Duodenal mucosa (tissue), 2 donors: ENCODE measurements around the gene SCGB3A1.

Experiments
- H3K27ac ChIP-seq: one replicate; pipeline ENCODE4 v1.7.0; 2013; ENCODE audit warnings: low read depth, low read length
- H3K27me3 ChIP-seq, 2 donors: one replicate each; pipeline ENCODE4 v1.7.0; 2013; ENCODE audit warnings: low read length in 2 of 2, control low read depth in 1 of 2; ENCODE audit not compliant: insufficient read depth in 2 of 2, control insufficient read depth in 1 of 2
- H3K36me3 ChIP-seq, 2 donors: one replicate each; pipeline ENCODE4 v1.7.0; 2013; ENCODE audit warnings: low read length in 2 of 2, control low read depth in 1 of 2; ENCODE audit not compliant: insufficient read depth in 2 of 2, control insufficient read depth in 1 of 2
- H3K4me1 ChIP-seq, 2 donors: one replicate each; pipeline ENCODE4 v1.7.0; 2013; ENCODE audit warnings: low read length in 2 of 2, control low read depth in 1 of 2; ENCODE audit not compliant: insufficient read depth in 2 of 2, control insufficient read depth in 1 of 2
- H3K4me3 ChIP-seq, 2 donors: one replicate each; pipeline ENCODE4 v1.7.0; 2013; ENCODE audit warnings: low read length in 2 of 2, low read depth in 1 of 2
- H3K9ac ChIP-seq, 2 donors: one replicate each; pipeline ENCODE4 v1.7.0; 2013; ENCODE audit warnings: low read length in 2 of 2, low read depth in 1 of 2
- H3K9me3 ChIP-seq, 2 donors: one replicate each; pipeline ENCODE4 v1.7.0; 2013; ENCODE audit warnings: low read length in 2 of 2, control low read depth in 1 of 2; ENCODE audit not compliant: control insufficient read depth in 1 of 2

SCGB3A1 gene

DNA sequence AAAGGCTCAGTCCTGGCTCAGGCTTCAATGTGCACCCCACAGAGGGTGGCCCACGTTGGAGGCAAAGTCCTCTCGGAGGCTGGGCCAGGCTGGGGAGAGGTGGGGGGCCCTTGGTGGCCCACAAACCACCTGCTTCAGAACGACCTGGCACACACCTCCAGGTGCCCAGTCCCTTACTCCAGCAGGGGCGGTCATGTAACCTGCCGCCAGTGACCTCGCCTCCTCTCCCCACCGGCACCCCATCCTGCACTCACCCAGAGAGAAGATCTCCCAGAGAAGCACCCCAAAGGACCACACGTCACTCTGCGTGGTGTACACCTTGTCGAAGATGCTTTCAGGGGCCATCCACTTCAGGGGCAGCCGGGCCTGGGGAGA is 22.5 kb upstream of the SCGB3A1 start:
- Histone ChIP-seq H3K27me3 (no peaks in the 10 kb centered on the region), H3K27ac (no peak overlapping the region), H3K9ac (no peak overlapping the region), H3K4me1 (no peaks in the 10 kb centered on the region), H3K4me3 (no peak overlapping the region), H3K9me3 (no peaks in the 10 kb centered on the region), H3K36me3 (no peaks in the 10 kb centered on the region)

DNA sequence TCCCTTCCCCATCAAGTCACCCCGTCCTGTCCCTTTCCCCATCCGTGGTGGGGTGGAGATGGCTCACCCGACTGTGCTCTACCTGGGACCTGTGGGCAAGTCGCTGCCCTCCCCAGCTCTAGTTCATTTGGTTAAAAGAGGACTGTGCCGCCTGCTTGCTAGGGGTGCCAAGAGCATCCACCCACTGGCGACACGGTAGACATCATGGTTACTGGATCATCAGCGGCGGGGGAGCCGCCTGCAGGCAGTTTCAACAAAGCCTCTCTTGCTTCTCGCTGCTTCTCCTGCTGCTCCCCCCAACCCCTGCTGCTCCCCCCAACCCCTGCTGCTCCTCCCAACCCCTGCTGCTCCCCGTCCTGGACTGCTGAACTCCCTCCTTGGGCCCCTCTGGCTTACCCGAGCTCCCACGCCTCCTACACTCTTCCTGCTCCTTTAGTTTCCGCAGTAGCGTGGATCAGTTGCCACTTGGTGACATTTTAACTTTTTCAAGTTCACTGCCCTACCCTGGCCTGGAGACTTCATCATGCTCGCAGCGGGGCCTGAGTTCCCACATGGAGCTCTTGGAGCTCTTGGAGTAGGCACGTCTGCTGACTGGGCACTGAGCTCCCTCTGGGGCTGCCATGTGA is 22.0 kb upstream of the SCGB3A1 start:
- Histone ChIP-seq H3K4me3 (no peak overlapping the region), H3K9ac (no peak overlapping the region)

DNA sequence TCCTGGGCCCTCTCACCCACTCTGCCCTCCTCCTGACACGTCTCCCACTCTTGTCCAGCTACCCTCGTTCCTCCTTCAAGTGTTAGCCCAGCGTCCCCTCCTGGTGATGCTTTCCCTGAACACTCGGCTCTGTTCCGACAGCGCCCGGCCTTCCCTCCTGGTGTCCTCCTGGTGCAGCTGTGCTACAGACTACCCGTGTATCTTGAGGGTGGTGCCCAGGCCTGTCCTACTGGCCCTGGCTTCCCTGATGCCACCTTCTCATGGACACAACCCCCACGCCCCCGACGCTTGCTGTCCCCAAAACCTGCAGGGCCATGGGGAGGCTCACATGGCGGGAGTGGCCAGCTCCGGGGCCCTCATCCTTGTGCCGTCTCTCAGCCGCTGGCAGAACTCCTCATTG is 21.4 kb upstream of the SCGB3A1 start:
- no peak overlapping the region for H3K4me3 ChIP-seq
- H3K27ac ChIP-seq = no peak overlapping the region
- H3K9me3 ChIP-seq = no peaks in the 10 kb centered on the region
- no peaks in the 10 kb centered on the region for H3K4me1 ChIP-seq
- H3K27me3 ChIP-seq = no peaks in the 10 kb centered on the region
- H3K36me3 ChIP-seq = no peaks in the 10 kb centered on the region
- no peak overlapping the region for H3K9ac ChIP-seq

More for the DNA sequence above, 22.0 kb upstream of the SCGB3A1 start:
- H3K4me1 ChIP-seq = no peaks in the 10 kb centered on the region
- no peaks in the 10 kb centered on the region for H3K36me3 ChIP-seq
- H3K27me3 ChIP-seq = no peaks in the 10 kb centered on the region
- H3K9me3 ChIP-seq = no peaks in the 10 kb centered on the region
- no peak overlapping the region for H3K27ac ChIP-seq

DNA sequence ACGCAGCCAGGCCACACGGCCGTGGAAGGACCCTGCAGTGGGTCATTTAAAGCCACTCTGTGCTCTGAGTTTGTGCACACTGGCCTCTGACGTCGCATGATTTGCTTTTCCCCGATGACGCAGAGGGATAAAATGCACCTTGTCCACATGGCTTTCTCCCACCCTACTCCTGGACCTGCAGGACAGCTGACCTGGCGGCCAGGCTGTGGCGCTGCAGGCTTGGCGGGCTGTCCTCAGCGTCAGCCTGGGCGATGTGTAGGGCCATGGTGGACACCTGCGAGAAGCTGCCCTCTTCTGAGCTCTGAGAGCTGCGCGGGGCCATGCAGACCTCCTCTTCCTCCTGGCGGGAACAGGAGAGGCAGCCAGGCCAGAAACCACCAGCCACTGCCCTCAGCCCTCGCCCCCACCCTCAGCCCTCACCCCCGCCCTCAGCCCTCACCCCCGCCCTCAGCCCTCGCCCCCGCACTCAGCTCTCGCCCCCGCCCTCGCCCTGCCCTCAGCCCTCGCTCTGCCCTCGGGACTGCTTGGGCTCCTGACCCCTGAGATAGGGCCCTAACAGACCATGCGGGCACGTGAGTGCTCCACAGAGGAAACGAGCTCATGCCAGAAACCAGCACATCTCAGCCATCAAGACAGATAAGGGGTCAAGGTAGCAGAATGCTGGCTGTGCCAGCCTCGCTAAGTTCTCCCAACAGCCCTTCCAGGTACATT is 20.0 kb upstream of the SCGB3A1 start:
- H3K27me3 ChIP-seq = no peaks in the 10 kb centered on the region
- no peak overlapping the region for H3K27ac ChIP-seq
- no peaks in the 10 kb centered on the region for H3K9me3 ChIP-seq
- H3K36me3 ChIP-seq = no peaks in the 10 kb centered on the region
- H3K9ac ChIP-seq = no peak overlapping the region
- H3K4me3 ChIP-seq = no peak overlapping the region
- no peaks in the 10 kb centered on the region for H3K4me1 ChIP-seq

DNA sequence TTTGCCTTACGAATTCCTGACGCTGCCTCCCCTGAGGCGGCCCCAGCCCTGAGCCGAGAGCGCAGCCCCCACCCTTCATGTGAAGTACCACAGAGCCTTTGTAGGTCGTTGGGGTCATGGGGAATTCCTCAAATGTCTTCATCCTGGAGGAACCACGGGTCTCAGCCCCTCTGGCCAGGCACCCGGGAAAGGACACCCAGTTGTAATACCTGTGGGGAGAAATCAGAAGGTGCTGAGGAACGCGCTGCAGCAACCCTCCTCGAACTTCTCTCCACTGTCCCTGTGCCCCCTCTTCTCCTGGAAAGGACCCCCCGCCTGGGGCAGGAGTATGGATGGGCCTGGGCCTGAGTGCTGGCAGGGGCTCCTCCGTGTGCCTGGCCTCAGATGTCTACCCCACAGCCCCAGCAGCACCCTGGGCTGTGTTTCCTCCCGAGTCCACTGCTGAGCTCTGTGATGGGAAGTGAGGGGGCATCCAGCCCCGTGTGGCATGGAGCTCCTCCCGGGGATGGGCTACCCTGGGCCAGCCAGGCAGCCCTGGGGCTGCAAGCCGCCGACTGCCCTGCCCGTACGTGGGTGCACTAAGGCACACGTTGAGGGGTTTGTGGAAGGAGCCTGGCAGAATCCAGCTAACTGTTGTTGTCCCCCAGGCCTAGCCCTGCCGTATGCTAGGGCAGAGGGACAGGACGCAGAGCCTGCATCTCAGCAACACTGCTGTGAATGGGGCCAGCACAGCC is 18.7 kb upstream of the SCGB3A1 start:
- no peak overlapping the region for H3K9ac ChIP-seq
- H3K27ac ChIP-seq = no peak overlapping the region
- H3K9me3 ChIP-seq = no peaks in the 10 kb centered on the region
- H3K4me3 ChIP-seq = no peak overlapping the region
- H3K27me3 ChIP-seq = no peaks in the 10 kb centered on the region
- H3K36me3 ChIP-seq = no peaks in the 10 kb centered on the region
- H3K4me1 ChIP-seq = no peaks in the 10 kb centered on the region

DNA sequence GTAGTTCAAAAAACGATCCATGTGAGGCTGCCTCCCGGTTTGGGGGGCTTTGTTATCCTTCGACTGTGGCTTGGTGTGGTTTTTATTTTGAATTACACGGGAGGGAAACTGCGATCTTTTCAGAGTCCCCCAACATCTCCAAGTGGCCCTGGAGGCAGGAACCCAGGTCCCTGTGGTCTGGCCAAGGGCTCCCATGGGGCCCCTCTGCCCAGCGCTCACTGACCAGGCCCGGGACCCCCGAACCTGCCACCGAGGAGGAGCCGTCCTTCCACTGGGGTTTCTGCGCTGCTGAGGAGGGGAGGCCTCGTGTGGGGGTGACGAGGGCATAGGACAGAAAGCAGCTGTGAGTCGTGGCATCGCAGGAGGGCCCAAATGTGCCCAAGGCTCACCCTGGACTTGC is 18.1 kb upstream of the SCGB3A1 start:
- Histone ChIP-seq H3K27ac (no peak overlapping the region), H3K36me3 (no peaks in the 10 kb centered on the region), H3K9ac (no peak overlapping the region), H3K27me3 (no peaks in the 10 kb centered on the region), H3K9me3 (no peaks in the 10 kb centered on the region), H3K4me1 (no peaks in the 10 kb centered on the region), H3K4me3 (no peak overlapping the region)

DNA sequence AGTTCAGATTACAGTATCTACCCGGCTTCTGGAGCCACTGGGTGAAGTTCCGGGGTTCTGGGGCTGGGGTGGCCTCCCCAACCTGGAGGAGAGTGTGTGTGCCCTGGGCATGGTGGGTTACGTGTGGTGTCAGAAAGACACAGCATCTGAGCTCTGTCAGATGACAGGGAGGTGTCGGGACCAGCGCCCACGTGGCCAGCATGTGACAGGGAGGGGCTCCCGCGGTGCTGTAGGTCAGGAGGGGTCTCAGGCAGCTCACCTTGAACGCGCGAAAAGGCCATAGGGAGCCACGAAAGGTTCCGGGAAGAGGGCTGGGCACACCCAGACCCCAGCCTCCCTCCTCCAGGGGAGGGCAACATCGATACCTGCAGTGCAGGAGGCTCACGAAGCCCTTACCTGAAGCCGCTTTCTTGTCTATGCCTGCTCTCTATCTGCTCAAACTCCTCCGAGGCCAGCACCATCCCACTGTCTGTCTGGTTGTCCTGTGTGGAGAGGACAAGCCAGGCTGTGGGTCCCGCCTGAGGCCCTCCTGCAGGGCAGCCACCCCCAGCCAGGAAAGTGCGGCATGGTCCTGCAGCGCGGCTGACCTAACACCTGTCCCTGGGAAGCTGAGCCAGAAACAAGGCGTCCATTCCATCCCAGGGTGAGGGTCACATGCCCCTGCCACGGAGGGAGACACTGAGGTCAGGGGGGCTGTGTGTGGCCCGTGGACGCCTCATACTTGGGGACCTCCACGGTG is 17.4 kb upstream of the SCGB3A1 start:
- H3K9me3 ChIP-seq = no peaks in the 10 kb centered on the region
- no peak overlapping the region for H3K4me3 ChIP-seq
- H3K4me1 ChIP-seq = no peaks in the 10 kb centered on the region
- no peak overlapping the region for H3K9ac ChIP-seq
- H3K27ac ChIP-seq = no peak overlapping the region
- no peaks in the 10 kb centered on the region for H3K27me3 ChIP-seq
- no peaks in the 10 kb centered on the region for H3K36me3 ChIP-seq

DNA sequence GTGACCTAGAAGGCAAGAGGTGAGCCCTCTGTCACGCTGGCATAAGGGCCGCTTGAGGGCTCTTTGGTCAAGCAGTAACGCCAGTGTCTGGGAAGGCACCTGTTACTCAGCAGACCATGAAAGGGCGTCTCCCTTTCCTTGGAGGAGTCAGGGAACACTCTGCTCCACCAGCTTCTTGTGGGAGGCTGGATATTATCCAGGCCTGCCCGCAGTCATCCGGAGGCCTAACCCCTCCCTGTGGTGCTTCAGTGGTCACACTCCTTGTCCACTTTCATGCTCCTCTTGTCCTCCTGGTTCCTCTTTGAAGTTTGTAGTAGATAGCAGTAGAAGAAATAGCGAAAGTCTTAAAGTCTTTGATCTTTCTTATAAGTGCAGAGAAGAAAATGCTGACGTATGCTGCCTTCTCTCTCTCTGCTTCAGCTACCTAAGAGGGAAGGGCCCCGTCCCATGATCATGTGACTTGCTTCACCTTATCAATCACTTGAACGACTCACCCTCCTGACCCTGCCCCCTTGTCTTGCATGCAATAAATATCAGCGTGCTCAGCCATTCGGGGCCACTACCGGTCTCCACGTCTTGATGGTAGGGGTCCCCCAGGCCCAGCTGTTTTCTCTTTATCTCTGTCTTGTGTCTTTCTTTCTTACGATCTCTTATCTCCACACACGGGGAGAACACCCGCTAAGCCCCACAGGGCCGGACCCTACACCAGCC is 16.7 kb upstream of the SCGB3A1 start:
- Histone ChIP-seq H3K27ac (no peak overlapping the region), H3K9ac (no peak overlapping the region), H3K27me3 (no peaks in the 10 kb centered on the region), H3K4me1 (no peaks in the 10 kb centered on the region), H3K9me3 (no peaks in the 10 kb centered on the region), H3K36me3 (no peaks in the 10 kb centered on the region), H3K4me3 (no peak overlapping the region)

DNA sequence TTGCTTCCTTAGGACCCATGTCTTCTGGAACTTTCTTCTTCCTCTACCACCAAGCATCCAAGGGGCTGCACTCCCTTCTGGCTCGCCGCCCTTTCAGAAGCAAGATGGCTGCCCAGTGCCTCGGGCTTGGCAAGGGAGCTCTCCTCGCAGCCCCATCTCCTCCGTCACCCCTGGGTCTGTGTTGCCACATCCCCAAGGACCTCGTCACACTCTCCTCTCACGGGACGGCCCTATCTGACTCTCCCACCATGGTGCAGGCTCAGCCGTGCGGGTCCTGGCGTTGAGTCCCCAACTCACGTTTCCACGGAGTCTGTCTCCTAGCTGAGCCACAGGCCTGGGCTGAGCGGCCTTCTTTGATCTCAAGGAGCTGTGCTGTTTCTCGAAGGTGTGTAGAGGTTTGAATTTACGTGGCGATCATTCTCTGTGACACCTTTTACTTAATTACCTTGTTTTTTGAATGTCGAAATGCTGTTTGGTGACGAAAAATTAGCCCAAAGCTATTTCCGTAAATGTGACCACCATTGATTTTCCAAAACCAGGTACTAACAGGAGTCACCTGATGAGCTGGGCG is 15.0 kb upstream of the SCGB3A1 start:
- no peaks in the 10 kb centered on the region for H3K27me3 ChIP-seq
- no peaks in the 10 kb centered on the region for H3K4me1 ChIP-seq
- H3K9ac ChIP-seq = no peak overlapping the region
- no peak overlapping the region for H3K4me3 ChIP-seq
- H3K9me3 ChIP-seq = no peaks in the 10 kb centered on the region
- H3K27ac ChIP-seq = no peak overlapping the region
- no peaks in the 10 kb centered on the region for H3K36me3 ChIP-seq
